CD4-positive, alpha-beta T cell treated with Interferon gamma for 1 hour (primary cell): ENCODE results near the gene REXO2.

Experiments used
- DNase-seq: peaks from one replicate; pipeline ENCODE4 v3.0.0-alpha.2; 2020

Gene REXO2

DNA sequence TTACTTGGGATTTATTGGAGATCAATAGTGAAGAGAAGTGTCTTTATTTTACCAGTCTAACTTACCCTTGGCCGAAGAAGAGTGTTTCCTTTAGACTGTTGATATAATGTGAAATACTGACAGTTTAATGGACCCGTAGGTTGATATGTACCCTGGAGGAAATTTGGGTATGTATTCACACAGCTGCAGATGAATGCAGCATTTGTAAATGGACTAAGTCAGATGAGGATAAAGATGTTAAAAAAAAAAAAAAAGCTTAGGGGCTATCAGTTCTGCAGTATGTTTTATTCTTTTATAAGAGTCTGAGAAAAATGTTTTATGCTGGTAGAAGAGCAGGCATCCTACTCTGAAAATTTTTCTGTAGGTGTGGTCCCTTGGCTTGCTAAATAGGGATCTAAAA, 2.7 kb downstream of the REXO2 start:
- DNase-seq: no peak

DNA sequence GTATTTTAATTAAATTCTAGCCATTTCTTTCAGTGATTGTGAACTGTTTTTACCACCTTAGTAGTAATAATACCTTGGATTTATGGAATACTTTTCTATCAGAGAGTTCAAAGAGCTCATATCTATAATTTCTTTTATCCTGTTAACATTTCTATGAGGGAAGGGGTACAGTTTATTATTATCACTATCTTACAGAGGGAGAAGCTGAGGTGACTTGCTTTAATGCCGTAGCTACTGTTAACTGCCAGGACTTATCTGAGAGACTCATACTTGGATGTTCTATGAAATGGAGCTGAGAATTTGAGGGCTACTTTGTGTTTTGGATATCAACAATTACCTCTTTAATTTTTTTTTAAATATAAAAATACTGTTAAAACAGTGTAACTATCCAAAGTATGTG, 3.3 kb downstream of the REXO2 start:
- no peak for DNase-seq

- DNase-seq: no peak
Measured at GRCh38 chr11:114447444-114447843, 8.2 kb downstream of the REXO2 start.

GRCh38 chr11:114447892-114448291, 8.6 kb downstream of the REXO2 start:
- DNase-seq: no peak

DNA sequence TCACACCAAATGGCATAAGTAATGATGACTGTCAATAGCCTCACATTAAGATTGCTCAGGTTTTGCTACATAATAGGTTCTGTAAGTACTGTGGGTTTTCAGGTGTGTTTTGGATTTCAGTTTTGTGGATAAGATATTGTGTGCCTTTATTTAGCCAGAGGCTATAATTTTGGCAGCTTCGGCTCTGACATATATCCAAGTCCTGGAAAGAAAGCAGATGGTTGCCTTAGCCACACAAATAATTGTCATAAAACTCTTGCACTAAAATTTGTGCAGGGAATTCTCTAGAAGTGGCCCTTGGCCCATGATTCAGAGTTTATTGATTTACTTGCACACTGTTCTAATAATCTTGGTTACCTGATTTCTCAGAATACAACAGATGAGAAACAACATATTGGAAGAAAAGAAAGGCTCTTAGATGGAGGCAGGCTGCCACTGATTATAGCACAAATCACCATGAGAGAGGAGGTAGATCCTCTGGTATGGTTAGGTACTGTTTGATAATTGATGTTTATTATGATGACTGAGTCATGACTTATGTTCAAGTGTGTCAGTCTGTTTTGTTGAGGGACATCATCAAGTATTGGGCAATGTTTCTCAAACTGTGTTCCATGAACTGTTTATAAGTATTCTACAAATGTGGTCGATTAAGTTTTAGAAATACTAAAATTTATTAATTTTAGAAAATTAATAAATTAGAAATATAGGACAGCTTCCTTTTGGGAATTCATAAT, 9.6 kb downstream of the REXO2 start:
- DNase-seq: no peak

DNA sequence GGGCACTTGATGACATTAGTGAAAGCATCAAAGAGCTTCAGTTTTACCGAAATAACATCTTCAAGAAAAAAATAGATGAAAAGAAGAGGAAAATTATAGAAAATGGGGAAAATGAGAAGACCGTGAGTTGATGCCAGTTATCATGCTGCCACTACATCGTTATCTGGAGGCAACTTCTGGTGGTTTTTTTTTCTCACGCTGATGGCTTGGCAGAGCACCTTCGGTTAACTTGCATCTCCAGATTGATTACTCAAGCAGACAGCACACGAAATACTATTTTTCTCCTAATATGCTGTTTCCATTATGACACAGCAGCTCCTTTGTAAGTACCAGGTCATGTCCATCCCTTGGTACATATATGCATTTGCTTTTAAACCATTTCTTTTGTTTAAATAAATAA, 10.6 kb downstream of the REXO2 start:
- no peak for DNase-seq

- DNase-seq: no peak
Measured at GRCh38 chr11:114452399-114452798, 13.1 kb downstream of the REXO2 start.

GRCh38 chr11:114463999-114464398, 24.7 kb downstream of the REXO2 start:
- no peak for DNase-seq

GRCh38 chr11:114466742-114467141, 27.5 kb downstream of the REXO2 start:
- no peak for DNase-seq

GRCh38 chr11:114472661-114473060, 33.4 kb downstream of the REXO2 start:
- no peak for DNase-seq

GRCh38 chr11:114478001-114478410, 38.7 kb downstream of the REXO2 start:
- no peak for DNase-seq

- DNase-seq: no peak
Measured at GRCh38 chr11:114478768-114479167, 39.5 kb downstream of the REXO2 start.

DNA sequence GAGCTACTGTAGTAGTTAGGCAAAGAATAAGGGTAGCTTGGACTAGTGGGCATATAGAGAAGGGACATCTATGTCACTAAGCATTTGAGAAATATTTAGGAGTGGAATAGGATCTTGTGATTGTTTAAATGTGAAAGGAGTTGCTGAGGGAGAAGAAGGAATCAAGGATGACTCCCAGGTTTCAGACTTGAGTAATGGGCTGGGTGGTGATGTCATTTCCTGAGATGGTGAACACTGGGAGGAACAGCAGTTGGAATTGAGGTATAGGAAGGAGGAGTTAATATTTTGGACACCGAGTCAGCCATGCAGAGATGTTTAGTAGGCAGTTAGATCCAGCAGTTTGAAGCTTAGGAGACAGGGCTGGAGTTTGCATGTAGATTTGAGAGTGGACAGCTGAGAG, 40.1 kb downstream of the REXO2 start:
- DNase-seq: no peak

DNA sequence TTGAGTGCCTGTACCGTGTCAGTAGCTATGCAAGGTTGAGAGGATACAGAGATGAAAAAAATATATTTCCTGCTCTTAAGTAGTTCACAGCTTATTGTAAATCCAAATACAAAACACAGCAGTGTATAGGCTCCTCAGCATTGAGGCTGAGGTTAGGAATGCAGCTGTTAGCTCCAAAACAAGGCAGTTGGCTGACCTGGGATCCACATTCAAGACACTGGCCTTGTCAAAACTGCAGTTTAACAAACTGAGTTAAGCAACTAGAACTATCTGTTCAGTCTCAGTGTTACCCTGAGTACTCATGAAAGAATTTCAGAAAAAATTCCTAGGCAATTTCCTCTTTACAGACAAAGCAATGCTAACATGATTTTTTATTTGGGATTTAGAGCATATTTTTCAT, 42.8 kb downstream of the REXO2 start:
- DNase-seq: no peak

GRCh38 chr11:114483929-114484328, 44.7 kb downstream of the REXO2 start:
- no peak for DNase-seq

DNA sequence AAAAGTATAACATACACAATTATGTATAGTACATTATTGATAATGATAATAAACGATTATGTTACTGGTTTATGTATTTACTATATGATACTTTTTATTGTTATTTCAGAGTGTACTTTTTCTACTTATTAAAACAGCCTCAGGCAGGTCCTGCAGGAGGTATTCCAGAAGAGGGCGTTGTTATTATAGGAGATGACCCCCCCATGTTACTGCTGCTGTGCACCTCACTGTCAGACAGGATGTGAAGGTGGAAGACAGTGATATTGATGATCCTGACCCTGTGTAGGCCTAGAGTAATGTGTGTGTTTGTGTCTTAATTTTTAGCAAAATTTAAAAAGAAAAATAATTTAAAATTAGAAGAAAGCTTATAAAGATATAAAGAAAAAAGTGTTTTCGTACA, 57.6 kb downstream of the REXO2 start:
- no peak for DNase-seq

- DNase-seq: no peak
Measured at GRCh38 chr11:114499756-114500155, 60.5 kb downstream of the REXO2 start.
